Transverse colon (tissue), 4 donors: Measurements from ENCODE around the gene FAM110D. TPM values are rescaled to one million over a fixed set of nuclear protein-coding genes. Genes with fewer than 3 reads are reported as not detected.
A peak's percentile ranks its signal among the peaks of the same experiment; 100 is the strongest.

Experiments
- DNase-seq: peaks from one replicate; pipeline ENCODE4 v3.0.0-alpha.2; 2019
- H3K27ac ChIP-seq, 4 donors: fragments of 200-600 bp; sonication (generic); 2 replicates each; pipeline ENCODE4 v1.5.1; 2016 to 2018; ENCODE audit warnings: inconsistent platforms in 4 of 4
- H3K27me3 ChIP-seq: fragments of 200-600 bp; sonication (generic); 2 replicates; pipeline ENCODE4 v1.5.1; 2017; ENCODE audit warnings: inconsistent platforms
- H3K36me3 ChIP-seq, 4 donors: fragments of 200-600 bp; sonication (generic); 2 replicates each; pipeline ENCODE4 v1.5.1; 2017 to 2019; ENCODE audit warnings: inconsistent platforms in 4 of 4
- H3K4me1 ChIP-seq, 4 donors: fragments of 200-600 bp; sonication (generic); 2 replicates each; pipeline ENCODE4 v1.5.1; 2017 to 2020; ENCODE audit warnings: inconsistent platforms in 4 of 4
- H3K4me3 ChIP-seq, 4 donors: fragments of 200-600 bp; sonication (generic); 1 replicate in 1 of 4; 2 replicates in 3 of 4; pipeline versions ENCODE4 v1.5.1 to v1.6.1; 2017 to 2019; ENCODE audit warnings: inconsistent platforms in 4 of 4
- H3K9me3 ChIP-seq, 2 donors: fragments of 200-600 bp; sonication (generic); 2 replicates each; pipeline ENCODE4 v1.5.1; 2017 to 2019; ENCODE audit warnings: inconsistent platforms in 2 of 2
- EP300 ChIP-seq: sonication (generic); formaldehyde crosslinking; IDR thresholded peaks from one replicate; pipeline ENCODE4 v1.6.1; 2017; ENCODE audit warnings: antibody characterized with exemption, low read depth
- POLR2A ChIP-seq: fragments of 450-650 bp; IDR thresholded peaks from one replicate; pipeline ENCODE4 v1.6.1; 2016; ENCODE audit warnings: antibody characterized with exemption, mild to moderate bottlenecking, moderate library complexity
- POLR2AphosphoS5 ChIP-seq, 3 donors: sonication (generic); formaldehyde crosslinking; IDR thresholded peaks; one replicate each; pipeline ENCODE4 v1.6.1; 2016; ENCODE audit warnings: antibody characterized with exemption in 3 of 3
- WGBS, 2 donors: methylation state at CpG; one replicate each; pipeline ENCODE4 v1.1.5; 2018; ENCODE audit warnings: low coverage in 1 of 2; 5-methylcytosine and 5-hydroxymethylcytosine counted together
- in situ Hi-C, 4 donors: fragments of 200-750 bp; cut with MboI; loops; one replicate each; pipeline versions ENCODE4 v1.15.0 to v1.15.1; 2017; ENCODE audit warnings: low sequenced_read_pairs in 3 of 4, low pct_ligation_motif_present in 1 of 4, low pct_unique_long_range_greater_than_20kb in 1 of 4
- intact Hi-C: fragments of 100-400 bp; cut with DNase I; formaldehyde crosslinking; loops from one replicate; pipeline ENCODE4 v1.15.1; 2023; ENCODE audit warnings: low total_unique reads
- total RNA-seq, 4 donors: library from RNA; depleted of rRNA; stranded (reverse); fragments of >200 nt; gene quantifications; one replicate each; pipeline ENCODE4 v1.1.0, GENCODE V29; 2016
- TF ChIP-seq, protein P1 (sequence below), 5 experiments: fragments of 200-600 bp in 3 of 5; fragments of 450-650 bp in 2 of 5; sonication (generic) in 3 of 5; IDR thresholded peaks; 1 replicate in 2 of 5; 2 replicates in 3 of 5; pipeline ENCODE4 v1.5.1; 2016 to 2017; ENCODE audit warnings: antibody characterized with exemption in 5 of 5, inconsistent platforms in 3 of 5, mild to moderate bottlenecking in 2 of 5, moderate library complexity in 1 of 5

FAM110D gene
- total RNA-seq, 4 donors from 2014 or later = 0.82 to 9.4 (median 2.9) TPM

DNA sequence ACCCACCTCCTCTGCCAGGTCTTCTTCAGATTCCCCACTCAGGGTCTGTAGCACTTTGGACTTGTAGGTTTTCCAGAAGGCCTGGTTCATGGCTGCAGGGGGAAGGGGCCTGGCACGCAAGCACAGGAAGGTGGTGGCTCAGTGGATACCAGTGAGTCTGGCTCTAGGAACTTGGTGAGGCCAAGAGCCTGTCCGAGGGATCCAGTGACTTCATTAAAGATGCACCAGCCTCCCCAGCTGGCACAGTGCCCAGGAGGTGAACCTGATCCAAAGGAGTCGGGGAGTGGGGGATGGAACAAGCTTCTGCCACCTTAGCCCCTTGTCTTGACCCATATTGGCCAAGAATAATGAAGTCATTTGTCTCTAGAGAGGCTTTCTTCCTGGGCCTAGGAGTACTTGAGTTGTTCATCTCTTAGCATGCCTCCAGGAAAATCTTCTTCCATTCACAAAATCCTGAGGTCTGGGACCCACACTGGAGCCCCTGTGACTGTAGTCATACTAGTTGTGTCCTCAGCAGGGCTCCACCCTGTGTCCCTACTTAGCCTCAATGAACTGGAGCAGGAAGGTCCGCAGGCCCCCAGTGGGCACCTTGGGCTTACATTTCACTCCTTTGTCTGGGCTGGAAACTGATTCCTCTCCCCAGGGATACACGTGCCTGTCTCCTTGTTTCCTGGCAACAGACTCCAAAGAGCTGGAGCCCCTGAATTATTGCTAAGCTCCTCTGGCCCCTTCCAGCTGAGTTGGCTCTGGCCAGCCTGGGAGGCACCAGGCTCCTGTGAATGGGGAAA is 9.7 kb downstream of the FAM110D start, which contains the start of gene C1orf232:
Gene C1orf232 (minus strand): TSS at position 554 of the 788 bp plus-strand sequence. CDS start 464 bp downstream, at position 90.
- no peak for TF ChIP-seq POLR2AphosphoS5 (IDR thresholded peaks at IDR 0.05)
- TF ChIP-seq, protein P1, sequence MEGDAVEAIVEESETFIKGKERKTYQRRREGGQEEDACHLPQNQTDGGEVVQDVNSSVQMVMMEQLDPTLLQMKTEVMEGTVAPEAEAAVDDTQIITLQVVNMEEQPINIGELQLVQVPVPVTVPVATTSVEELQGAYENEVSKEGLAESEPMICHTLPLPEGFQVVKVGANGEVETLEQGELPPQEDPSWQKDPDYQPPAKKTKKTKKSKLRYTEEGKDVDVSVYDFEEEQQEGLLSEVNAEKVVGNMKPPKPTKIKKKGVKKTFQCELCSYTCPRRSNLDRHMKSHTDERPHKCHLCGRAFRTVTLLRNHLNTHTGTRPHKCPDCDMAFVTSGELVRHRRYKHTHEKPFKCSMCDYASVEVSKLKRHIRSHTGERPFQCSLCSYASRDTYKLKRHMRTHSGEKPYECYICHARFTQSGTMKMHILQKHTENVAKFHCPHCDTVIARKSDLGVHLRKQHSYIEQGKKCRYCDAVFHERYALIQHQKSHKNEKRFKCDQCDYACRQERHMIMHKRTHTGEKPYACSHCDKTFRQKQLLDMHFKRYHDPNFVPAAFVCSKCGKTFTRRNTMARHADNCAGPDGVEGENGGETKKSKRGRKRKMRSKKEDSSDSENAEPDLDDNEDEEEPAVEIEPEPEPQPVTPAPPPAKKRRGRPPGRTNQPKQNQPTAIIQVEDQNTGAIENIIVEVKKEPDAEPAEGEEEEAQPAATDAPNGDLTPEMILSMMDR (IDR thresholded peaks at IDR 0.05) = no peak
- no peak for TF ChIP-seq POLR2A
- TF ChIP-seq EP300 = no peak
- in situ Hi-C loops = loop anchor here in 2 of 4 donors (25.0 kb wide), 1 partner anchor 131 kb away; the partner anchor contains the start of gene SLC30A2 (in 2 of the 2)
- H3K36me3 ChIP-seq = no peaks in the 10 kb centered on the region
- intact Hi-C loops = no loop called here
- peak within 1 kb of the TSS; percentile 59 to 91 (median 62) for H3K4me3 ChIP-seq
- H3K27ac ChIP-seq = peak within 1 kb of the TSS; percentile 70 to 87 (median 78)
- H3K9me3 ChIP-seq = no peaks in the 10 kb centered on the region
- peaks cover 13 to 24% (median 20%) of the 10 kb centered on the region in 4 donors for H3K4me1 ChIP-seq
- DNase-seq = no peak
- 61% methylated on average over 5 of the region's 5 CpGs; no CpG with 5 or more reads in 1 of the 2 donors for WGBS, 2 donors
- peaks cover 3% of the 10 kb centered on the region for H3K27me3 ChIP-seq

DNA sequence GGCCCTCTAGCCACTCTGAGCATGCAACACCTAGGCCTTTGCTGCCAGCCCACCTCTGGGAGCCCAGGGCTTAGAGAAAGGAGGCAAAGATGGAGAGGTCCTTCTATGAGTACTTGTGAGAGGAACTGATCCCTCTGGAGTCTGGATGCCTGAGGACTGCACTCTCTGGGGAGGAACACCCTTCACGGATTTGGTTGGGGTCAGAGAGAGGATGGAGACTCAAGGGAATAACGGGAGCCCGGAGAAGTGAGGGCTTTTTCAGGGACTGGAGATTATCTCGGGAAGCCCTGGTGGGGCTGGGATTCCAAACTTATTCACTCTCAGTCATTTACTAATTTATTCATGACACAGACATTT is 10.3 kb downstream of the FAM110D start:
- 65% methylated on average over 4 of the region's 4 CpGs; no CpG with 5 or more reads in 1 of the 2 donors for WGBS, 2 donors
- Histone ChIP-seq H3K27me3 (peaks cover 3% of the 10 kb centered on the region), H3K27ac (peak overlapping the region; percentile 70 to 87 (median 78)), H3K9me3 (no peaks in the 10 kb centered on the region), H3K36me3 (no peaks in the 10 kb centered on the region), H3K4me3 (peak overlapping the region in 3 of 4 donors; percentile 59 to 91 (median 59)), H3K4me1 (peaks cover 10 to 19% (median 16%) of the 10 kb centered on the region in 4 donors)
- in situ Hi-C loops (loop anchor here in 2 of 4 donors (25.0 kb wide), 1 partner anchor 132 kb away; the partner anchor contains the start of gene SLC30A2 (in 2 of the 2)), intact Hi-C loops (no loop called here)
- DNase-seq = no peak
- TF ChIP-seq EP300 (no peak), POLR2A (no peak), POLR2AphosphoS5 (IDR thresholded peaks at IDR 0.05) (no peak)
- TF ChIP-seq, protein P1 (IDR thresholded peaks at IDR 0.05) = no peak

DNA sequence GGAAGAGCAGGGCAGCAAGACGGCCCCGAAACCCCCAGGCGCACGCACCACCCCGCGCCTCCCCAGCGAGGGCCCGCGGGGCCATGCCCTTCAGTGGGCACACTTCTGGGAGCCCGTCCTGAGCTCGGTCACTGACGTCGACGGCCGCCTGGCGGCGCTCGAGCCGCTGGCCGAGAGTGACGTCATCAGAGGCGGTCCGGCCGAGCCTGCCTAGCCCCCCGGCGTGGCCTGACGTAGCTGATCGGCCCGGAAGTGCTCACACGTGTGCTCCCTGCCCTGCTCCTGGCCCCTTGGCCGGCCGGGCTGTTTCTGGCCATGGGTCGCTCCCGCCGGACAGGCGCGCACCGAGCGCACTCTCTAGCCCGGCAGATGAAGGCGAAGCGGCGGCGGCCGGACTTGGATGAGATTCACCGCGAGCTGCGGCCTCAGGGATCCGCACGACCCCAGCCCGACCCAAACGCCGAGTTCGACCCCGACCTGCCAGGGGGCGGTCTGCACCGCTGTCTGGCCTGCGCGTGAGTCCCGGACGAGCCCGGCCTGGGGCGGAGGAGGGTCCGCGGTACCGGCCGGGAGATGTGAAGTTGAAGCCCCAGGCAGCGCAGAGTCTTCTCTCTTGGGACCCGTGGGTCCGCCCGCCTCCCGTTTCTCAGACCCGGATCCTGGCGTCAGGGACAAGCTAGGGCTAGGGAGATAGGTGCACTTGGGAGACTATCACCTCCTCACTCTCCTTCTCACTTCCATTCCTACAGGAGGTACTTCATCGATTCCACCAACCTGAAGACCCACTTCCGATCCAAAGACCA is 11.0 kb downstream of the FAM110D start, which contains the start of gene ZNF593:
Gene ZNF593 (plus strand): TSS at position 240 of the 803 bp plus-strand sequence. CDS start 76 bp downstream, at position 316.
- TF ChIP-seq EP300 (no peak), POLR2AphosphoS5 (IDR thresholded peaks at IDR 0.05) (peak; percentile 62 to 88 (median 76)), POLR2A (peak; percentile 72)
- TF ChIP-seq, protein P1 (IDR thresholded peaks at IDR 0.05) = peak; percentile 86 to 99 (median 93)
- in situ Hi-C loops = loop anchor here in 2 of 4 donors (25.0 kb wide), 1 partner anchor 133 kb away; the partner anchor contains the start of gene SLC30A2 (in 2 of the 2)
- H3K27ac ChIP-seq = peak within 1 kb of the TSS; percentile 70 to 87 (median 78)
- intact Hi-C loops = no loop called here
- peak within 1 kb of the TSS; percentile 59 to 91 (median 62) for H3K4me3 ChIP-seq
- H3K36me3 ChIP-seq = no peaks in the 10 kb centered on the region
- peaks cover 8 to 19% (median 12%) of the 10 kb centered on the region in 4 donors for H3K4me1 ChIP-seq
- peak; percentile 94 for DNase-seq
- 3% methylated on average over 36 of the region's 76 CpGs; no CpG with 5 or more reads in 1 of the 2 donors for WGBS, 2 donors
- no peaks in the 10 kb centered on the region for H3K9me3 ChIP-seq
- no peaks in the 10 kb centered on the region for H3K27me3 ChIP-seq
